NB4 (cell line): ENCODE measurements around the gene CGNL1.

Experiments
- DNase-seq: peaks from one replicate; pipeline ENCODE4 v3.0.0; 2010; ENCODE audit warnings: low read depth
- H3K4me3 ChIP-seq: one replicate; pipeline ENCODE4 v1.5.1; 2011; ENCODE audit warnings: mild to moderate bottlenecking, low read depth, low read length, moderate library complexity
- CTCF ChIP-seq: IDR thresholded peaks from one replicate; pipeline ENCODE4 v1.5.1; 2012; ENCODE audit warnings: low read depth, low read length
- MAX ChIP-seq: IDR thresholded peaks from 2 replicates; pipeline ENCODE4 v1.6.1; 2011; ENCODE audit warnings: low read depth, low read length
- MYC ChIP-seq: IDR thresholded peaks from 2 replicates; pipeline ENCODE4 v1.6.1; 2011; ENCODE audit warnings: low read depth, low read length
- POLR2A ChIP-seq: IDR thresholded peaks from 2 replicates; pipeline ENCODE4 v1.6.1; 2011; ENCODE audit warnings: mild to moderate bottlenecking; ENCODE audit not compliant: insufficient read length; ENCODE audit errors: extremely low read depth

Gene CGNL1

GRCh38 chr15:57452090-57452754 lies 75.9 kb downstream of the CGNL1 start:
- H3K4me3 ChIP-seq, result no peak overlapping the region
- no peak for DNase-seq
- TF ChIP-seq MYC (no peak), POLR2A (no peak), MAX (no peak), CTCF (no peak)

DNA sequence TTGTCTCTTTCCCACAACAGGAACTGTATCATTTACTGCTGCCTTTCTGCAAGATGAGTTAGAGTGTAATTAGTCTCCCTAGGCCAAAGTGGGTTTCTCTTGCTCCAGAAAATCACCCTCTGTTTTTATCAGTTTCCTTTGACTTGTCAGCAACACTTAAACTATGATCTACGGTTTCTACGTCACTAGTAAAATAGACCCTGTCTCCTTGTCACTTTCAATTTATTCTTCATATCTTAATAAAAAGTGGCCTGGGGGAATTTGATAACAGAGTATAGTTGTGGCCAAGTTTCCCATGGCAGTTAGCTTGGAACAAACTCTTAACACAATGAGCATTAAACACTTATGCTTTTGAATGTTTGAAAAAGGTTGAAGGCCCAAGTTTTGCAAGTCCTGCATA lies 79.6 kb downstream of the CGNL1 start:
- no peak for DNase-seq
- no peak overlapping the region for H3K4me3 ChIP-seq
- TF ChIP-seq MYC, result no peak
- TF ChIP-seq MAX, result no peak
- TF ChIP-seq POLR2A, result no peak
- TF ChIP-seq CTCF, result no peak

DNA sequence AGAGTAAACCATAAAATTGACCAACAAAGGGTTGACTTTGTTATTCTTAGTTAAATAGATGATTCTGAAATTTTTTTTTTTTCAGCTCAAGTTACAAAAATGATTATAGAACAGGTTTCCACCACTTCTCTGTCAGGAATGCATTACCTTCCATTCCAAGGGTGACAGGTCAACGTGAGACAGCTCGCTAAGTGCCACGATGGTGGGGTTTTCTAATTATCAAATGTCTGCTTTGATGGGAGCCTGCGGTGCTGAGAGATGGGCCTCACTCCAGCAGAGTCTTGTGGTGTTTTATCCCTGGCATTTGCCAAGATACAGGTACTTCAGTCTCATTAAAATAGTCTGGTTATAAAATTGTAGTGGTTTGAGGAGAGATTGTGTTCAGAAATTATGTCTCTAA lies 80.3 kb downstream of the CGNL1 start:
- TF ChIP-seq MAX, result no peak
- no peak for TF ChIP-seq CTCF
- no peak for TF ChIP-seq POLR2A
- no peak for TF ChIP-seq MYC

GRCh38 chr15:57457726-57458125 lies 81.4 kb downstream of the CGNL1 start:
- DNase-seq, result no peak
- H3K4me3 ChIP-seq, result no peak overlapping the region
- TF ChIP-seq CTCF, result no peak
- TF ChIP-seq POLR2A, result no peak
- TF ChIP-seq MYC, result no peak
- TF ChIP-seq MAX, result no peak

More for the DNA sequence above, 80.3 kb downstream of the CGNL1 start:
- no peak overlapping the region for H3K4me3 ChIP-seq
- DNase-seq, result no peak

- TF ChIP-seq MYC (no peak), MAX (no peak), CTCF (no peak), POLR2A (no peak)
- no peak overlapping the region for H3K4me3 ChIP-seq
- no peak for DNase-seq
Measured at GRCh38 chr15:57458356-57458781, 82.1 kb downstream of the CGNL1 start.
